HUES6 (cell line): Measurements from ENCODE around the gene TTLL9.

Experiments
- H3K27ac ChIP-seq: 2 replicates; pipeline ENCODE4 v1.7.0; 2013; ENCODE audit warnings: low read depth, mild to moderate bottlenecking, low read length, inconsistent platforms
- H3K27me3 ChIP-seq: 2 replicates; pipeline ENCODE4 v1.6.1; 2013; ENCODE audit warnings: low read length; ENCODE audit not compliant: control insufficient read depth, insufficient read depth
- H3K36me3 ChIP-seq: 2 replicates; pipeline ENCODE4 v1.6.1; 2013; ENCODE audit warnings: low read length; ENCODE audit not compliant: control insufficient read depth, insufficient read depth
- H3K4me1 ChIP-seq: 2 replicates; pipeline ENCODE4 v1.6.1; 2013; ENCODE audit warnings: low read length; ENCODE audit not compliant: control insufficient read depth, insufficient read depth
- H3K4me3 ChIP-seq: 2 replicates; pipeline ENCODE4 v1.5.1; 2013; ENCODE audit warnings: low read depth, low read length
- H3K9ac ChIP-seq: one replicate; pipeline ENCODE4 v1.6.1; 2013; ENCODE audit warnings: mild to moderate bottlenecking, low read length
- H3K9me3 ChIP-seq: 2 replicates; pipeline ENCODE4 v1.6.1; 2013; ENCODE audit warnings: low read depth, low read length; ENCODE audit not compliant: control insufficient read depth, insufficient read depth

TTLL9 gene

DNA sequence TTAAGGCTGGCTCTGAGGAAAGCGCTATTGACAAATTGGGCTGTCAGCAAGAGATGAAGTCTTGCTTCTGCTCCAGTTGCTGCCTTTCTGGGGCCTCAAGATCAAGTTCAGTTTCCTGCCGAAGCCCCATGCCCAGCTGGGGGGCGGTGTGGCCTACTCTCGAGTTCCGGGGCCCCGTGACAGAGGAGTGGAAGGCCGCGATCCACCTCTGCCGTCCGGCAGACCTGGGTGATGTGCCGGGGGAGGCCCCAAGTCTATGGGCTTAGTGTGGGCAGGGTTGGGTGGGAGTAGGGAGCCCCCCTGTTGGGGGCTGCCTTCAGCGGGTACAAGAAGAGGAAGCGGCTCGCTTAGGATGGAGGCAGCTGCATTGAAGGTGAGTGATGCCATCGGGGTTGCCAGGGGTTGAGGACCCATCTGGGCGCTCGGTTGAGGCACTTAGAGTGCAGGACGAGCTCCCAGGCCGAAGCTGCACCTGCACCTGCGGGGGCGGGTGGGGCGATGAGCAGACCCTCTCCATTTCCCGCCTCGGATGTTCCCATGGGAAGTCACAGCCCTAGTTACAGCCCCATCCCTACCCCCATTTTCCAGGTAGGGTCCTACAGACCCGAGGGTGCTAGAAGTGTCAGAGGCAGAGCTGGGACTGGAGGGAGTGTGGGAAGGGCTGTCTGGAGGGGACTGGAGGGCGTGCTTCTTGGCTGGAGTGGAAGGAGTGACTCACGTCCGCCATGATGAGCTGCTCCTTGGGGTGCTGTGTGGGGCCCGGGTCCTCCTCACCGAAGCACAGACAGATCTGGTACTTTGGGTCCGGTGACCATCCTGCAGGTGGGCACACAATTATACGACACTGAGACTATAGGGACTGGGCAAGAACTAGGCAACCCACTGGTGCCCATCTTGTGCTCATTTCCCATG is 22.1 kb upstream of the TTLL9 start:
- Histone ChIP-seq H3K36me3 (no peaks in the 10 kb centered on the region), H3K4me3 (no peak overlapping the region), H3K9me3 (no peaks in the 10 kb centered on the region), H3K27me3 (peaks cover 42% of the 10 kb centered on the region), H3K4me1 (peaks cover 22% of the 10 kb centered on the region; the same call in 1 of the 2 replicates), H3K27ac (no peak overlapping the region), H3K9ac (no peak overlapping the region)

DNA sequence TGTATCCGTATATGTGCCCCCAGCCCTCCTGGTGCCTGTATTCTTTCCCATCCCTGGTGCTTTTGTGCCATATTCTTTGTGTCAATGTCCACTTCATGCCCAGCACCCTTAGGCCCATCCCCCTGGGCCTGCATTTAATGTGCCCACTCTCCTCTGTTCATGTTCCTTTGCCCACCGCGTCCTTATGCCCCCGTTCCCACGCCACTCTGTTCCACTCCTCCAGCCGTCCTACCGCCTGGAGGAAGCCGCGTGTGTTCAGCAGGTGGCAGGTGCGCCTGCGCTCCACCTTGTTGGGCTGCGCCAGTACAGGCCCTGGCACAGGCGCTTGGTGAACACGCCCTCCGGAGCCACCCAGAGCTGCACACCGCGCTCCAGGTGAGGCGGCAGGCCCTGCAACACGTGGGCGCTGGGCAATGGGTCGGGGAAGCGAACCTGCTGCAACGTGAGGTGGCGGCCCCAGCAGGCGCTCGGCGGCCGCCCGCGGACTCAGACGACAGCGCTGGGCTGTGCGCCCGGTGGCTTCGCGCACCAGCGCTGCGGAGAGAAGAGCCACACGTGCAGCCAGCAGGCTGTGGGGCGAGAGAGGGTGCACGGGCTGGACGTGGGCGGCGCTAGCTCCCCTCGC is 21.0 kb upstream of the TTLL9 start:
- Histone ChIP-seq H3K4me3 (no peak overlapping the region; the same call in 1 of the 2 replicates), H3K4me1 (peaks cover 14% of the 10 kb centered on the region; the same call in 1 of the 2 replicates), H3K36me3 (no peaks in the 10 kb centered on the region), H3K27ac (no peak overlapping the region), H3K27me3 (peaks cover 46% of the 10 kb centered on the region), H3K9me3 (no peaks in the 10 kb centered on the region), H3K9ac (no peak overlapping the region)

DNA sequence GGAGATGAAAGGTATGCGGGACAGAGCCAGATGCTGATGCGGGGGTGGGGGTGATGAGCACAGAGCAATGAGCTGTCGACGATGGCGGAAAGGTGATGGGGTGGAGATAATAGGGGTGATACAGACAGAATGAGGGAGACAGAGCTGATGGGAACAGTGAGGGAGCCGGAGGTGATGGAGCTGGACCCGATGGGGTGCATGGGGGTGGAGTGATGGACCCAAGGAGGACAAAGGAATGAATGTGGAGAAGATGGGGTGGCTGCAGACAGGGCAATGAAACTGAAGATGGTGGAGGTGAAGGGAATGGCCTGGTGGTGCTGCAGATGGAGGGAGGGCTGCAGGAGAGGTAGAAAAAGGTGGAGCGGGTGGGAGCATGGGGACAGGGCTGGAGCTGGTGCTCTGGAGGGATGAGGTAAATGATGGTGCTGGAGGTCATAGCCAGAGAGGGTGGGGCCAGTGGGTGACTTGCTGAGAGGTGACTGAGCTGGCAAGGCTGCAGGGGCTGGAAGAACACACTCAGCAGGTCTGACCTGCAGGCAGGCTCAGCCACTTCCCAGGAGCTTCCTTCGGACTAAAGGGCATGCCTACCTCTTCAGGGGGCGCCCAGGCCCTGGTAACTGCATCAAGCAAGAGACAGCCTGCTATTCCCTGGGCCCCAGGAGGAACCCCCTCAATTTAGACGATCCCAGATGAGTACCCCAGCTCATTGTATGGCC is 19.0 kb upstream of the TTLL9 start:
- peaks cover 57% of the 10 kb centered on the region for H3K27me3 ChIP-seq
- H3K4me3 ChIP-seq: no peak overlapping the region
- no peaks in the 10 kb centered on the region for H3K36me3 ChIP-seq

DNA sequence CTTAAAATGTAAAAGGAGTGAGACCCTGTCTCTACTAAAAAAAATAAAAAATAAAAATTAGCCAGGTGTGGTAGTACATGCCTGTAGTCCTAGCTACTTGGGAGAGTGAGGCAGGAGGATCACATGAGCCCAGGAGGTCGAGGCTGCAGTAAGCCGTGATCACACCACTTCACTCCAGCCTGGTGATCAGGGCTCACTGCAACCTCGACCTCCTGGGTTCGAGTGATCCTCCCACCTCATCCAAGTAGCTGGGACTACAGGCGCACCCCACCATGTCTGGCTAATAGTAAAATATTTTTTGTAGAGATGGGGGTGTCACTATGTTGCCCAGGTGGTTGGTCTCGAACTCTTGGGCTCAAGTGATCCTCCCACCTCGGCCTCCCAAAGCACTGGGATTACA is 17.0 kb upstream of the TTLL9 start:
- 0 out of 2 replicates have a peak, but pooled peaks cover 6% of the 10 kb centered on the region for H3K4me1 ChIP-seq
- H3K9ac ChIP-seq: no peak overlapping the region
- H3K4me3 ChIP-seq: no peak overlapping the region
- H3K27ac ChIP-seq: no peak overlapping the region
- no peaks in the 10 kb centered on the region for H3K36me3 ChIP-seq
- peaks cover 69% of the 10 kb centered on the region for H3K27me3 ChIP-seq
- no peaks in the 10 kb centered on the region for H3K9me3 ChIP-seq

More for the DNA sequence above, 19.0 kb upstream of the TTLL9 start:
- no peak overlapping the region for H3K27ac ChIP-seq
- H3K9me3 ChIP-seq: no peaks in the 10 kb centered on the region
- H3K9ac ChIP-seq: no peak overlapping the region
- 0 out of 2 replicates have a peak, but pooled peaks cover 2% of the 10 kb centered on the region for H3K4me1 ChIP-seq

DNA sequence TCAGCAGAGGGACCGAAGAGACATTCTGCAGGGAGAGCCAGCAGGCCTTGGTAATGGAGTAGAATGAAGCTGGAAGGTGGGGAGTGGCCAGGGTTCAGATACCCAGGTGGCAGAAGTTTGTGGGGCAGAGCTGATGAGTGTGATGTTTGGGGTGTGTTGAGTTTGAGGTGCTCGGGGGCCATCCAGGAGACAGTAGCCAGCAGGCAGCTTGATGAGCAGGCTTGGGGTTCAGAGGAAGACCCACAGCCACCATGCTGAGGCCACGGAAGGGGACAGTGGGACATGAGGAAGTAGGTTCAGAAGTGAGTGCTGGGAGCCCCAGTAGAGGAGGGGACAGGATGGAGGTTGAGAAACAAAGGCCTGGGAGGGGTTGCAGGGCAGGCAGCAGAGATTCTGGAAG is 13.9 kb upstream of the TTLL9 start:
- Histone ChIP-seq H3K27ac (no peak overlapping the region), H3K36me3 (no peaks in the 10 kb centered on the region), H3K27me3 (peaks cover 62% of the 10 kb centered on the region), H3K9me3 (no peaks in the 10 kb centered on the region), H3K4me1 (peaks cover 16% of the 10 kb centered on the region), H3K9ac (no peak overlapping the region), H3K4me3 (no peak overlapping the region)

DNA sequence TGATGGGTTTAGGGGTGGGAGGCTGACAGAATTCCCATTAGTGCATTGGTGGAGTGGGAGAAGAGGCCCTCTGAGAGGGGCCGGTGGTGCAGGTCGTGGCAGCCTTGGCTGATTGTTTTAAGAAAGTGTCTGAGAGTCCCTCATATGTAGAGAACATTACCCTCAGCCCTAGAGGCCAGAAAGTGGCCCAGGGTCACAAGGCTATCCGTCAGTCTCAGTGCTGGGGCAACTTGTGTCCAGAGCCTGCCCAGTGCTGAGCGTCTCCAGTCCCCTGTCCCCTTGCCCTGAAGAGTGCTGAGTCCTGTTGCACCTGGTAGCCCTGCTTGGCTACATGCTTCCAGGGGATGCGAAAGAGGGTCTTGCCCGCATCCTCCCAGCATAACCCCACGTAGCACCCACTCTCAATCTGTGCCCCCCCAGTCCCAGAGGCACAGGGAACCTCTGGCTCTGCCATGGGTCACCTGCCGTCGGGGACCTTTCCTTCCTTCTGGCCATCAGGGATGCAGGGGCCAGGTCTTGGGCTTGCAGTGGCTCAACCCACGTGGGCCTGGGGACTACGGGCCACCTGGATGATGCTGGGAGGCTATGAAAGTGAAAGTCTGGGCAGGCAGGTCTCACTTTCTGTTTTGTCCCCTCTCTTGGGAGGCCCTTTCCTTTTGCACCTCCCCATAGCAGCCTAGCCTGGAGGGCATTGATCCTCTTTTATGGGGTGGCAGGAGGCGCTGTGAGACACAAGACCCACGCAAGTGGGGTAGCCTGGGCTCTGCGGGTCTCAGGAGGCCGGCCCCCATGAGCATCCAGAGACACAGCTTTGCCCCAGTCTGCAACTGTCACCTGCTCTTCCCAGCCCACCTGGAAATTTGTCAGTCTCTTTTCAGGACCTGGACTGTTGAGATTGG is 12.3 kb upstream of the TTLL9 start:
- Histone ChIP-seq H3K27me3 (peaks cover 56% of the 10 kb centered on the region), H3K4me1 (peaks cover 22% of the 10 kb centered on the region), H3K9me3 (no peaks in the 10 kb centered on the region), H3K9ac (no peak overlapping the region), H3K36me3 (no peaks in the 10 kb centered on the region), H3K27ac (no peak overlapping the region), H3K4me3 (no peak overlapping the region)

DNA sequence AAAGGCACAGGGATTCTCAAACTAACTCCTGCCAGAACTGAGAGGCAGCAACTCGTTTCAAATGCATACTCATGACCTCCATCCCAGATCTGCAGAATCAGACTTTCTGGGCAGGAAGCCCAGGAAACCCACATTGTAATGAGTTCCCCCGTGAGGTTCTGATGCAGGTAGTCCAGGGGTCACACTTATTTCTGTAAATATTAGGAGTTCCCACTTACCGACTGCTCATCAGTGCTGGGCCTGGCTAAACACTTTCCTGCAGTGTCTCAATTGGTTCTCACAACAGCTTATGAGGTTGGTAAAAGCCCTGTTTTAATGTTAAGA is 11.7 kb upstream of the TTLL9 start:
- no peaks in the 10 kb centered on the region for H3K36me3 ChIP-seq
- H3K27me3 ChIP-seq: peaks cover 56% of the 10 kb centered on the region
- H3K4me3 ChIP-seq: no peak overlapping the region
- H3K9ac ChIP-seq: no peak overlapping the region
- no peaks in the 10 kb centered on the region for H3K9me3 ChIP-seq
- H3K4me1 ChIP-seq: peaks cover 22% of the 10 kb centered on the region
- H3K27ac ChIP-seq: no peak overlapping the region

DNA sequence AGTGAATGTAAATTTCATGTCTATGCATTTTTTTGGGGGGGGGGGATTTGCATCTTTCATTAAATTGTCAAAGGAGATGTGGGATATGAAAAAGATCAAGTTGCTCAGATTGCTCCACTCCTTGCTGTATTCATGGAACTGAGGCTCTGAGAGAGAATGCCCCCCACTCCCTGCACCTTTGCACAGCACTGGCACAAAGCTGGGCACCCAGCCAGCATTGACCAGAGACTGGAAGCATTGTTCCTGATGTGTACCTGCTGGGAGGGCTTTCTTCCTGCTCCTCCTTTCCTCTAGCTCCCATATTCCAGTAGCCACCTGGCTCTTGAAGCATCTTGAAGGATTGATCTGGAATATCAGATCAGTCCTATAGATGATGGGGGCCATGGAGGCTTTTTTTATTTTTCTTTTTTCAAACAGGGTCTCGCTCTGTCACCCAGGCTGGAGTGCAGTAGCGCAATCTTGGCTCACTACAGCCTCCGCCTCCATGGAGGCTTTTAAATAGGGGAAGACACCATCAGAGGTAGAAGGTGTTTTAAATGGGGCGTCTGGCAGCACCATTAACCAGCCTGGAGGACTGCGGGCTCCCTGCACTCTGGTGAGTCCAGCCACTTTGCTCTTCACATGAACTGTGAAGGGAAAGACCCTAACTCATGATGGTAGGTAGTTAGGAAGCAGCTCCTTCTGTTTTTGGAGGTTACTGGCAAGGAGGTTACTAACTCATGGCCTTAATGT is 11.0 kb upstream of the TTLL9 start:
- no peaks in the 10 kb centered on the region for H3K9me3 ChIP-seq
- H3K27me3 ChIP-seq: peaks cover 51% of the 10 kb centered on the region
- peaks cover 22% of the 10 kb centered on the region for H3K4me1 ChIP-seq
- no peak overlapping the region for H3K9ac ChIP-seq
- H3K27ac ChIP-seq: no peak overlapping the region
- H3K36me3 ChIP-seq: no peaks in the 10 kb centered on the region
- no peak overlapping the region for H3K4me3 ChIP-seq

DNA sequence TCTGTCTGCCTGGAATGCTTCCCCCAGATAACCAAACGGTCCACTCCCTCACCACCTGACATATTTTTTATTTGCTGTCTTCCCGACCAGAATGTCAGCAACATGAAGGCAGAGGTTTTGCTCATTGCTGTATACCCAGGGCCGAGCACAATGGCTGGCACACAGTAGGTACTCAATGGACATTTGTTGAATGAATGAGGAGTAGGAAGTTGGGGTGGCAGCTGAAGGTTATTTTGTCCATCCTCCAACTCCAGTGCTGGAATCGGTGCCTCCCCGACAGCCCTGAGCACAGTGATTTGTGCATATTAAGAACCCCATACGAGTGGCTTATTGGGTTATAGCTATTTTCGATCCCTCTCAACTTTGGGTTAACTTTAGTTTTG is 10.4 kb upstream of the TTLL9 start:
- peaks cover 49% of the 10 kb centered on the region for H3K27me3 ChIP-seq
- peaks cover 22% of the 10 kb centered on the region for H3K4me1 ChIP-seq
- H3K27ac ChIP-seq: no peak overlapping the region
- no peaks in the 10 kb centered on the region for H3K9me3 ChIP-seq
- peak overlapping the region; percentile 75; the same call in 1 of the 2 replicates for H3K4me3 ChIP-seq
- no peaks in the 10 kb centered on the region for H3K36me3 ChIP-seq
- H3K9ac ChIP-seq: no peak overlapping the region
